ENCODE measurements around the gene LRRC7.

GRCh38 chr1:69777423-69777822 is 209.7 kb downstream of the LRRC7 start:
- no peak for TF ChIP-seq CTCF (IDR thresholded peaks at IDR 0.05)
- no peak for TF ChIP-seq POLR2A (IDR thresholded peaks at IDR 0.05)
